Effector memory CD8-positive, alpha-beta T cell (primary cell): ENCODE data around the gene SMAD7.

Experiments
- ATAC-seq: fragments of 150-1000 bp; cut with Tn5 transposase; replicated peaks from 2 replicates; pipeline ENCODE4 v1.10.0; 2021; ENCODE audit warnings: mild to moderate bottlenecking, moderate library complexity
- DNase-seq, 3 experiments: peaks; one replicate each; pipeline ENCODE4 v3.0.0; 2021
- H3K27ac Mint-ChIP-seq, 2 donors: one replicate each; pipeline ENCODE4 v1.8.0; 2022; ENCODE audit warnings: mild to moderate bottlenecking in 2 of 2, mixed read lengths in 2 of 2, moderate library complexity in 2 of 2
- H3K27me3 Mint-ChIP-seq, 2 donors: one replicate each; pipeline ENCODE4 v1.8.0; 2022; ENCODE audit warnings: mixed read lengths in 2 of 2
- H3K36me3 Mint-ChIP-seq: one replicate; pipeline ENCODE4 v1.8.0; 2022; ENCODE audit warnings: mild to moderate bottlenecking, moderate library complexity, mixed read lengths; ENCODE audit not compliant: insufficient read depth
- H3K4me1 Mint-ChIP-seq, 2 donors: one replicate each; pipeline ENCODE4 v1.8.0; 2022; ENCODE audit warnings: low read depth in 2 of 2, mixed read lengths in 2 of 2
- H3K4me3 Mint-ChIP-seq, 2 donors: one replicate each; pipeline ENCODE4 v1.8.0; 2022; ENCODE audit warnings: mild to moderate bottlenecking in 2 of 2, mixed read lengths in 2 of 2, moderate library complexity in 2 of 2
- H3K9me3 Mint-ChIP-seq, 2 donors: one replicate each; pipeline ENCODE4 v1.8.0; 2022; ENCODE audit warnings: mixed read lengths in 2 of 2

The SMAD7 gene

GRCh38 chr18:48991676-48992075 is 40.9 kb upstream of the SMAD7 start:
- H3K27ac Mint-ChIP-seq = no peak overlapping the region
- H3K27me3 Mint-ChIP-seq = peaks cover 0 to 15% of the 10 kb centered on the region in 2 donors
- no peak overlapping the region for H3K4me3 Mint-ChIP-seq
- H3K9me3 Mint-ChIP-seq = no peaks in the 10 kb centered on the region
- DNase-seq = no peak
- H3K36me3 Mint-ChIP-seq = no peaks in the 10 kb centered on the region
- no peak for ATAC-seq
- peaks cover 6 to 9% of the 10 kb centered on the region in 2 donors for H3K4me1 Mint-ChIP-seq

- Mint-ChIP-seq H3K4me1 (peaks cover 6% of the 10 kb centered on the region in 2 donors), H3K36me3 (no peaks in the 10 kb centered on the region), H3K4me3 (no peak overlapping the region), H3K27ac (no peak overlapping the region), H3K27me3 (peaks cover 0 to 15% of the 10 kb centered on the region in 2 donors), H3K9me3 (no peaks in the 10 kb centered on the region)
- DNase-seq (no peak), ATAC-seq (no peak)
Observed at GRCh38 chr18:48991319-48991660, 40.5 kb upstream of the SMAD7 start.

GRCh38 chr18:48990481-48991318 is 39.9 kb upstream of the SMAD7 start:
- DNase-seq = no peak
- ATAC-seq = no peak
- H3K9me3 Mint-ChIP-seq = no peaks in the 10 kb centered on the region
- no peaks in the 10 kb centered on the region for H3K36me3 Mint-ChIP-seq
- H3K27me3 Mint-ChIP-seq = peaks cover 0 to 15% of the 10 kb centered on the region in 2 donors
- H3K4me3 Mint-ChIP-seq = no peak overlapping the region
- H3K27ac Mint-ChIP-seq = peak overlapping the region in 1 of 2 donors; percentile 51
- H3K4me1 Mint-ChIP-seq = peaks cover 6% of the 10 kb centered on the region in 2 donors

GRCh38 chr18:48989304-48990303 is 38.8 kb upstream of the SMAD7 start:
- H3K9me3 Mint-ChIP-seq = no peaks in the 10 kb centered on the region
- peaks cover 0 to 15% of the 10 kb centered on the region in 2 donors for H3K27me3 Mint-ChIP-seq
- no peaks in the 10 kb centered on the region for H3K36me3 Mint-ChIP-seq
- DNase-seq (no peak), ATAC-seq (no peak)
- H3K4me1 Mint-ChIP-seq = peaks cover 6% of the 10 kb centered on the region in 2 donors
- H3K4me3 Mint-ChIP-seq = no peak overlapping the region
- H3K27ac Mint-ChIP-seq = no peak overlapping the region

GRCh38 chr18:48988508-48989303 is 37.9 kb upstream of the SMAD7 start:
- Mint-ChIP-seq H3K27ac (no peak overlapping the region), H3K4me1 (peaks cover 6% of the 10 kb centered on the region in 2 donors), H3K36me3 (no peaks in the 10 kb centered on the region), H3K27me3 (peaks cover 0 to 15% of the 10 kb centered on the region in 2 donors), H3K4me3 (no peak overlapping the region), H3K9me3 (no peaks in the 10 kb centered on the region)
- DNase-seq (no peak), ATAC-seq (no peak)

GRCh38 chr18:48987821-48988220 is 37.1 kb upstream of the SMAD7 start:
- Mint-ChIP-seq H3K36me3 (no peaks in the 10 kb centered on the region), H3K27me3 (peaks cover 0 to 7% of the 10 kb centered on the region in 2 donors), H3K4me1 (peaks cover 5 to 6% of the 10 kb centered on the region in 2 donors), H3K4me3 (no peak overlapping the region), H3K9me3 (no peaks in the 10 kb centered on the region), H3K27ac (no peak overlapping the region)
- DNase-seq (no peak), ATAC-seq (no peak)

GRCh38 chr18:48986851-48987761 is 36.3 kb upstream of the SMAD7 start:
- Mint-ChIP-seq H3K27ac (no peak overlapping the region), H3K4me3 (no peak overlapping the region), H3K36me3 (no peaks in the 10 kb centered on the region), H3K4me1 (peaks cover 0 to 9% of the 10 kb centered on the region in 2 donors), H3K27me3 (peaks cover 0 to 7% of the 10 kb centered on the region in 2 donors), H3K9me3 (no peaks in the 10 kb centered on the region)
- DNase-seq = no peak
- no peak for ATAC-seq

- no peak for DNase-seq
- H3K27me3 Mint-ChIP-seq = peaks cover 0 to 10% of the 10 kb centered on the region in 2 donors
- H3K9me3 Mint-ChIP-seq = no peaks in the 10 kb centered on the region
- H3K36me3 Mint-ChIP-seq = no peaks in the 10 kb centered on the region
- H3K4me1 Mint-ChIP-seq = peaks cover 0 to 5% of the 10 kb centered on the region in 2 donors
- no peak overlapping the region for H3K4me3 Mint-ChIP-seq
- no peak overlapping the region for H3K27ac Mint-ChIP-seq
- no peak for ATAC-seq
Observed at GRCh38 chr18:48985161-48985560, 34.4 kb upstream of the SMAD7 start.

GRCh38 chr18:48983793-48984437 is 33.1 kb upstream of the SMAD7 start:
- no peak overlapping the region for H3K27ac Mint-ChIP-seq
- H3K4me3 Mint-ChIP-seq = no peak overlapping the region
- peaks cover 0 to 23% of the 10 kb centered on the region in 2 donors for H3K27me3 Mint-ChIP-seq
- DNase-seq = no peak
- peaks cover 4 to 9% of the 10 kb centered on the region in 2 donors for H3K4me1 Mint-ChIP-seq
- no peaks in the 10 kb centered on the region for H3K36me3 Mint-ChIP-seq
- no peaks in the 10 kb centered on the region for H3K9me3 Mint-ChIP-seq
- ATAC-seq = no peak

GRCh38 chr18:48982266-48982665 is 31.5 kb upstream of the SMAD7 start:
- Mint-ChIP-seq H3K27ac (no peak overlapping the region), H3K4me1 (peaks cover 4 to 7% of the 10 kb centered on the region in 2 donors), H3K9me3 (no peaks in the 10 kb centered on the region), H3K4me3 (no peak overlapping the region), H3K36me3 (no peaks in the 10 kb centered on the region), H3K27me3 (peaks cover 0 to 25% of the 10 kb centered on the region in 2 donors)
- DNase-seq = no peak
- peak; percentile 31 for ATAC-seq

GRCh38 chr18:48979944-48980890 is 29.5 kb upstream of the SMAD7 start:
- Mint-ChIP-seq H3K36me3 (no peaks in the 10 kb centered on the region), H3K9me3 (no peaks in the 10 kb centered on the region), H3K27me3 (peaks cover 0 to 25% of the 10 kb centered on the region in 2 donors), H3K4me1 (peaks cover 13 to 15% of the 10 kb centered on the region in 2 donors), H3K4me3 (no peak overlapping the region), H3K27ac (no peak overlapping the region)
- DNase-seq = no peak
- ATAC-seq = no peak
